Stimulated activated CD8-positive, alpha-beta memory T cell treated with anti-CD3 and anti-CD28 coated beads, Interleukin-15, amount 100 ng/mL, for 48 hours (primary cell): ENCODE data around the gene EIF1.
"Not testable (repeated sequence)": the region's sequence is repeated elsewhere in the genome, so short reads cannot be mapped to it uniquely, and the experiment has no call there.

Experiments used
- DNase-seq, 2 donors: peaks; one replicate each; pipeline ENCODE4 v3.0.0-alpha.2; 2020; ENCODE audit warnings: low read depth in 2 of 2

The EIF1 gene

GRCh38 chr17:41688641-41689496 lies at the start of gene EIF1:
Gene EIF1, plus strand, starts transcription at chr17:41688885. Its CDS starts 154 bp downstream, at chr17:41689039.
- peak; percentile 99 for DNase-seq

DNA sequence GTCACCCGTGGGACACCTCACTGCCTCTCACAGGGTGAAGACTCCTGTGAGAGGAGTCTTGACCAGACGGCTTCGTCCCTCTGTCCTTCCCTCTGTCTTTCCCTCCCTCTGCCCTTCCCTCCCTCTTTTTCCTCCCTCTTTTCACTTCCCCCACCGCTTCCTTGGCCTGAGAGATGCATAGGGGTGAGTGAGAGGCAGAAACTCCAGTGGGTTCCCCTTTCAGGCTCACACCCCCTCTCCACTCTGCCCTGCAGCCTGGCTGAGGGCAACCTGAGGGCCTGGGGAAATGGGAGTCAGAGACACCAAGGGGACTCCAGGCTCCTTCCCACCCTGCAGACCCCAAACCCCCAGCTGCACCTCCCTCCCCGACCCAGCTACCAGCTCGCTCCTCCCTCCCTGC lies 49.7 kb upstream of the EIF1 start:
- no peak for DNase-seq

GRCh38 chr17:41639492-41640473 lies 48.9 kb upstream of the EIF1 start:
- DNase-seq, result no peak

GRCh38 chr17:41640596-41640995 lies 48.1 kb upstream of the EIF1 start:
- DNase-seq, result not testable (repeated sequence)

- DNase-seq, result no peak
Measured at GRCh38 chr17:41642252-41643156, 46.2 kb upstream of the EIF1 start.

GRCh38 chr17:41647038-41647813 lies 41.5 kb upstream of the EIF1 start:
- no peak for DNase-seq

DNA sequence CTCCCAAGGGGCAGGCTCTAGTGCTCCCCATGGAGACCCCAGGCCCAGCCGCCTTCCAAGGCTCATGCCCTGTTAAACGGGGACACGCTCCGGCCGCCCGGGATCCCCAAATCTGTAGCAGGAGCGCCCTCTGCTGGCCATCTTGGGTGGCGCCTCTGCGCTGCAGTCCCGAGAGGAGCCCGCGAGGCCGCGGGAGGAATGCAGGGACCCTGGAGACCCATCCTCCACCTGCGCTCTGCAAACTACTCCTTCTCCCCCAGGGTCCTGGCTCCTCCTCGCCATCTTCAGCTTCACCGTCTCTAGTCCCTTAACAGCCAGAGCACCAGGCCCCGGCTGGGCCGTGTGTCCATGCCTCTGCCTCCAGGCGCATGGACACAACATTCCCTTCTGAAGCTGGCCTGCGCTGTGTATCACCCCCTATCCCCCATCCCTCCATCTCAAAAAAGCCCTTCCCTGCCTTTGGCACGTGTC lies 40.7 kb upstream of the EIF1 start:
- DNase-seq, result peak; percentile 72 to 76

GRCh38 chr17:41648411-41649195 lies 40.1 kb upstream of the EIF1 start:
- DNase-seq, result peak; percentile 67 to 70

DNA sequence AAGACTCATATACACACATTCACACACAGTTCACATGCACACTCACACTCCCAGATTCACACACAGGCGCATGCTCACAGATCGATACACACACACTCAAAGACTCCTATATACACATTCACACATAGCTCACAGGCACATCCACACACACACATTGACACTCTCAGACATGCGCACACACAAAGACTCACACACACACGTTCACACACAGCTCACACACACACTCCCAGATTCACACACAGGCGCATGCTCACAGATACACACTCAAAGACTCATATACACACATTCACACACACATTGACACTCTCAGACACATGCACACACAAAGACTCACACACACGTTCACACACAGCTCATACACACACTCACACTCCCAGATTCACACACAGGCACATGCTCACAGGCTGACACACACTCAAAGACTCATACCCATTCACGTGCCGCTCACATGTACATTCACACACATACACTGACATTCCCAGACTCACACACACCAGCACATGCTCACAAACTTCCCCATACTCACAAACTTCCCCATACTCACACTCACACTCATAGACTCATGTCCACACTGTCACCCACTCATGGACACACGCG lies 38.7 kb upstream of the EIF1 start:
- no peak for DNase-seq

- DNase-seq, result no peak
Measured at GRCh38 chr17:41650794-41651624, 37.7 kb upstream of the EIF1 start.

GRCh38 chr17:41651625-41652460 lies 36.8 kb upstream of the EIF1 start:
- no peak for DNase-seq

DNA sequence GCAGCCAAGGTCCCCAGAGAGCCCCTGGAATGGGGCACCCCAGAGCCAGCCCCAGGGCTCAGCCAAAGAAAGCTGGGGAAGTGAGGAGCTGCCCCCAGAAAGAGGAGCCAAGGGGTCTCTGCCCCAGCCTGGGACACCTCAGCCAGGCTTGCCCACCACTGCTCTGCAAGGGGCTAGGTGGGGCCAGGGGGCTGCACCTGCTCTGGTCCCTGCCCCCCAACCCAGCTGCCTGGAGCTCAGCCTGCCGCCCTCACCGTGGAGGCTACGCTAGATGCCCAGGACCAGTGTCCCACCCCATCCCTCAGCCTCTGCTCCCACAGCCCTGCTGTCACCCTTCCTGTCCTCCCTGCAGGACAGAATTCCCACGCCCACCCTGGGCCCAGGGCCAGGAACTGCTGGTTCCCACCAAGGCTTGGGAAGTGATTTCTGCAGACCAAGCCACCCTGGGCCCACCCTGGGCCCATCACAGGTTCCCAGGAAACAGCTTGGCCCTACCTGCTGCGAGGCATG lies 36.2 kb upstream of the EIF1 start:
- DNase-seq, result no peak

- no peak for DNase-seq
Measured at GRCh38 chr17:41653421-41653820, 35.3 kb upstream of the EIF1 start.

GRCh38 chr17:41653892-41654677 lies 34.6 kb upstream of the EIF1 start:
- DNase-seq, result no peak

GRCh38 chr17:41654678-41655607 lies 33.7 kb upstream of the EIF1 start:
- DNase-seq, result no peak
